ENCODE results near the gene ABHD16B.

DNA sequence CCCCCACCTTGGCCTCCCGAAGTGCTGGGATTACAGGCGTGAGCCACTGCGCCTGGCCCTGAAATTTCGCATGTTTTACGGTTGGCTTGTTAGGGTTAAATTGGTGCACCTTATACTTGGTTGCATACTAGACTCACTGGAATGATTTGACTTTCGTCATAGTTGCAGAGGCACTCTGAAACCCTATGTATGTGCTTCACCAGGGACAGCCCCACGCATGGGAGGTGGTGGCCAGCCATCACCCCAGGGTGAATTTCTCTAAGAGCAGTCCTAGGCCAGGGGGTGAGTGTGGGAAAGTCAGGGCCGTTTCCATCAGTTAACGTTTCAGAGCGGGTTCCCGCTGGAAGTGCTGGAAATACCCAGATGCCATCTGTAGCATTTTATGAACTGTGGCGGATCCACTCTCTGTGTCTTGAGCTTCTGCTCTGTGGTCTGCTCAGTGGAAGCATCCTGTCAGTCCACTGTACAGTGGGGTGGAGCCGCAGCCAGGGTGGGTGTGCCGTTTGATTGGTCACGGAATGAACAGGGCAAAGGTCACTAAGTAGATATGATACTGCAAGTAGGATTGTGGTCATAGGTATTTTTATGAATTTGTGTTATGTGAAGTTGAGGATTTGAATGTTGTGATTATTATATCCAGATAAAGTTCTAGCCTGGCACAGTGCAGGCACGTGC, 46.8 kb downstream of the ABHD16B start:
- no peak for TF ChIP-seq BHLHE40 (IDR thresholded peaks at IDR 0.05; ENCODE audit: borderline replicate concordance)
- no peak for TF ChIP-seq FOXM1 (IDR thresholded peaks at IDR 0.05; ENCODE audit: borderline replicate concordance)
